HepG2 (cell line): ENCODE measurements around the gene ORC1. TPM values are rescaled to one million over a fixed set of nuclear protein-coding genes. Genes with fewer than 3 reads are reported as not detected.

Source experiments
- ATAC-seq: fragments of 200-7000 bp; cut with Tn5 transposase; 3 replicates; pipeline ENCODE4 v1.9.1; 2020; ENCODE audit warnings: mild to moderate bottlenecking, moderate library complexity
- BruUV-seq: library from RNA; stranded (reverse); fragments of 400-500 nt; replicated peaks from 2 replicates; lab custom pipeline; 2021; lab: Mats Ljungman, UMichigan
- CTCF ChIA-PET: fragments of 300-600 bp; formaldehyde crosslinking; extraction: SDS; loops from one replicate; lab custom pipeline; 2021; ENCODE audit warnings: low total read pairs, inconsistent platforms, low intra/inter-chr PET ratio; lab: Yijun Ruan, JAX
- POLR2A ChIA-PET: fragments of 350-600 bp; sonication (Branson Sonifier 250); formaldehyde crosslinking; loops from one replicate; lab custom pipeline; 2020; ENCODE audit warnings: antibody characterized with exemption, inconsistent platforms; lab: Yijun Ruan, JAX
- DNase-seq: peaks from one replicate; pipeline ENCODE4 v3.0.0-alpha.2; 2015; ENCODE audit warnings: low spot score
- FAIRE-seq: peaks from 3 replicates; lab custom pipeline; 2011; peaks lifted over from hg19 to GRCh38; lab: Jason Lieb, UNC
- H2AFZ ChIP-seq: one replicate; pipeline ENCODE4 v1.6.1; 2011; ENCODE audit warnings: low read length, inconsistent platforms
- H3K27ac ChIP-seq: fragments of 300-600 bp; 3 replicates; pipeline ENCODE4 v1.8.0; 2011; ENCODE audit warnings: mixed run types, mild to moderate bottlenecking, mixed read lengths, low read length, inconsistent platforms; ENCODE audit not compliant: insufficient read depth; ENCODE audit errors: extremely low read length
- H3K27me3 ChIP-seq, 2 experiments: fragments of 200-600 bp in 1 of 2; 2 replicates in 1 of 2; 3 replicates in 1 of 2; pipeline versions ENCODE4 v1.6.0 to v1.8.0; 2011; ENCODE audit warnings: low read length in 2 of 2, mild to moderate bottlenecking in 2 of 2, moderate library complexity in 2 of 2, inconsistent platforms in 1 of 2; ENCODE audit not compliant: insufficient read depth in 2 of 2, control insufficient read depth in 1 of 2
- H3K36me3 ChIP-seq, 2 experiments: fragments of 200-600 bp in 1 of 2; replicated peaks in 1 of 2; 2 replicates in 1 of 2; 3 replicates in 1 of 2; pipeline versions ENCODE4 v1.5.1 to v1.8.0; 2011; ENCODE audit warnings: low read length in 2 of 2, inconsistent platforms in 1 of 2; ENCODE audit not compliant: insufficient read depth in 2 of 2, control insufficient read depth in 1 of 2
- H3K4me1 ChIP-seq: 2 replicates; pipeline ENCODE4 v1.5.1; 2012; ENCODE audit warnings: low read length, inconsistent platforms; ENCODE audit not compliant: insufficient read depth
- H3K4me2 ChIP-seq: 2 replicates; pipeline ENCODE4 v1.6.0; 2011; ENCODE audit warnings: low read depth, low read length, inconsistent platforms
- H3K4me3 ChIP-seq, 3 experiments: fragments of 200-600 bp in 1 of 3; sonication (generic), shearing (Covaris generic) in 1 of 3; replicated peaks in 1 of 3; 2 replicates each; pipeline ENCODE4 v1.5.1; 2011 to 2016; ENCODE audit warnings: low read length in 3 of 3, inconsistent platforms in 2 of 3, low read depth in 2 of 3, mild to moderate bottlenecking in 2 of 3, control low read depth in 1 of 3, mixed read lengths in 1 of 3; ENCODE audit not compliant: insufficient read depth in 1 of 3
- H3K79me2 ChIP-seq: one replicate; pipeline ENCODE4 v1.6.1; 2011; ENCODE audit warnings: low read length, inconsistent platforms; ENCODE audit not compliant: insufficient read depth
- H3K9ac ChIP-seq: 2 replicates; pipeline ENCODE4 v1.6.0; 2011; ENCODE audit warnings: mild to moderate bottlenecking, low read depth, low read length, inconsistent platforms; ENCODE audit not compliant: insufficient read depth
- H3K9me3 ChIP-seq: 2 replicates; pipeline ENCODE4 v1.5.1; 2012; ENCODE audit warnings: mild to moderate bottlenecking, low read length
- H4K20me1 ChIP-seq: 2 replicates; pipeline ENCODE4 v1.6.0; 2011; ENCODE audit warnings: inconsistent platforms, mild to moderate bottlenecking, low read length, moderate library complexity; ENCODE audit not compliant: insufficient read depth
- AGO2 ChIP-seq: fragments of 200-400 bp; formaldehyde crosslinking; optimal IDR thresholded peaks from 2 replicates; pipeline ENCODE3; 2017; ENCODE audit warnings: mild to moderate bottlenecking, low read depth, low read length, moderate library complexity
- AHR ChIP-seq: IDR thresholded peaks from 2 replicates; pipeline ENCODE4 v1.6.1; 2018; ENCODE audit warnings: missing genetic modification reagents, missing compliant biosample characterization
- CEBPG ChIP-seq: IDR thresholded peaks from 2 replicates; pipeline ENCODE4 v1.6.1; 2016
- GATAD2A ChIP-seq: IDR thresholded peaks from 2 replicates; pipeline ENCODE4 v1.6.1; 2016
- HOXD1 ChIP-seq: sonication (generic); formaldehyde crosslinking; IDR thresholded peaks from 2 replicates; pipeline ENCODE4 v1.5.0; 2020; ENCODE audit warnings: missing genetic modification reagents
- KDM2A ChIP-seq: sonication (generic); formaldehyde crosslinking; IDR thresholded peaks from 2 replicates; pipeline ENCODE4 v1.4.0; 2020; ENCODE audit warnings: low read depth, missing genetic modification reagents, borderline replicate concordance
- PRPF4 ChIP-seq: fragments of 200-400 bp; formaldehyde crosslinking; IDR thresholded peaks from 2 replicates; pipeline ENCODE4 v1.6.1; 2016; ENCODE audit warnings: low read length, low read depth; ENCODE audit not compliant: poor library complexity, severe bottlenecking
- RBFOX2 ChIP-seq: fragments of 200-400 bp; formaldehyde crosslinking; IDR thresholded peaks from 2 replicates; pipeline ENCODE4 v1.6.1; 2017; ENCODE audit warnings: low read depth, mild to moderate bottlenecking, low read length
- SKI ChIP-seq: fragments of 450-650 bp; IDR thresholded peaks from one replicate; pipeline ENCODE4 v1.6.1; 2018; ENCODE audit warnings: mild to moderate bottlenecking; ENCODE audit not compliant: partially characterized antibody
- SRSF4 ChIP-seq: fragments of 200-400 bp; formaldehyde crosslinking; IDR thresholded peaks from one replicate; pipeline ENCODE4 v1.6.1; 2018; ENCODE audit warnings: mild to moderate bottlenecking, low read depth, low read length, moderate library complexity; ENCODE audit not compliant: poor library complexity, severe bottlenecking
- ZNF12 ChIP-seq: sonication (generic); formaldehyde crosslinking; IDR thresholded peaks from 2 replicates; pipeline ENCODE4 v1.5.0; 2020; ENCODE audit warnings: missing genetic modification reagents
- ZNF3 ChIP-seq: IDR thresholded peaks from 2 replicates; pipeline ENCODE4 v1.7.0; 2017; ENCODE audit warnings: inconsistent platforms
- ZNF484 ChIP-seq: sonication (generic); formaldehyde crosslinking; IDR thresholded peaks from 2 replicates; pipeline ENCODE4 v1.5.1; 2020; ENCODE audit warnings: mild to moderate bottlenecking, low read depth, missing genetic modification reagents, borderline replicate concordance
- ZNF556 ChIP-seq: sonication (generic); formaldehyde crosslinking; IDR thresholded peaks from 2 replicates; pipeline ENCODE4 v1.4.0; 2020; ENCODE audit warnings: mild to moderate bottlenecking, missing genetic modification reagents, borderline replicate concordance
- ZNF713 ChIP-seq: sonication (generic); formaldehyde crosslinking; IDR thresholded peaks from 2 replicates; pipeline ENCODE4 v1.4.0; 2020; ENCODE audit warnings: mild to moderate bottlenecking, missing genetic modification reagents
- WGBS: methylation state at CpG from one replicate; pipeline ENCODE4 v1.1.6; 2017; ENCODE audit warnings: low lambda C conversion rate; 5-methylcytosine and 5-hydroxymethylcytosine counted together
- in situ Hi-C: cut with HindIII; loops from 2 replicates; pipeline ENCODE4 v1.10.0; 2017; ENCODE audit warnings: low pct_unique_long_range_greater_than_20kb; ENCODE audit not compliant: extremely low pct_ligation_motif_present
- intact Hi-C: fragments of 100-400 bp; cut with micrococcal nuclease; formaldehyde crosslinking; loops from one replicate; pipeline ENCODE4 v1.10.0; 2022; ENCODE audit not compliant: unreplicated experiment
- polyA plus RNA-seq, 8 experiments: library from polyadenylated mRNA; depleted of rRNA in 3 of 8; stranded (reverse) in 7 of 8; unstranded in 1 of 8; fragments of >200 nt; fragmentation: Illumina TruSeq in 4 of 8; extraction: Trizol in 4 of 8; gene quantifications; 2 replicates each; pipeline versions ENCODE4 v1.2.1 to v1.2.3, GENCODE V29; 2011 to 2016; ENCODE audit warnings: low read depth in 4 of 8, missing spikeins in 1 of 8, mixed read lengths in 1 of 8; ENCODE audit not compliant: insufficient read depth in 1 of 8
- total RNA-seq, 5 experiments: library from RNA; depleted of rRNA; stranded (reverse); fragments of >200 nt; fragmentation: Illumina TruSeq; extraction: Trizol; gene quantifications; 2 replicates each; pipeline ENCODE4 v1.2.3, GENCODE V29; 2016; ENCODE audit warnings: low read depth in 1 of 5
- TF ChIP-seq, protein P1 (sequence below): sonication (generic); formaldehyde crosslinking; IDR thresholded peaks from 2 replicates; pipeline ENCODE4 v1.9.0; 2021; ENCODE audit warnings: missing genetic modification reagents, borderline replicate concordance

Gene ORC1
- total and polyA plus RNA-seq, 2 of the 13 experiments (the other 11 are each of a cell fraction or from before 2014, with no cell fraction given) = 7.0 to 23.5 TPM

DNA sequence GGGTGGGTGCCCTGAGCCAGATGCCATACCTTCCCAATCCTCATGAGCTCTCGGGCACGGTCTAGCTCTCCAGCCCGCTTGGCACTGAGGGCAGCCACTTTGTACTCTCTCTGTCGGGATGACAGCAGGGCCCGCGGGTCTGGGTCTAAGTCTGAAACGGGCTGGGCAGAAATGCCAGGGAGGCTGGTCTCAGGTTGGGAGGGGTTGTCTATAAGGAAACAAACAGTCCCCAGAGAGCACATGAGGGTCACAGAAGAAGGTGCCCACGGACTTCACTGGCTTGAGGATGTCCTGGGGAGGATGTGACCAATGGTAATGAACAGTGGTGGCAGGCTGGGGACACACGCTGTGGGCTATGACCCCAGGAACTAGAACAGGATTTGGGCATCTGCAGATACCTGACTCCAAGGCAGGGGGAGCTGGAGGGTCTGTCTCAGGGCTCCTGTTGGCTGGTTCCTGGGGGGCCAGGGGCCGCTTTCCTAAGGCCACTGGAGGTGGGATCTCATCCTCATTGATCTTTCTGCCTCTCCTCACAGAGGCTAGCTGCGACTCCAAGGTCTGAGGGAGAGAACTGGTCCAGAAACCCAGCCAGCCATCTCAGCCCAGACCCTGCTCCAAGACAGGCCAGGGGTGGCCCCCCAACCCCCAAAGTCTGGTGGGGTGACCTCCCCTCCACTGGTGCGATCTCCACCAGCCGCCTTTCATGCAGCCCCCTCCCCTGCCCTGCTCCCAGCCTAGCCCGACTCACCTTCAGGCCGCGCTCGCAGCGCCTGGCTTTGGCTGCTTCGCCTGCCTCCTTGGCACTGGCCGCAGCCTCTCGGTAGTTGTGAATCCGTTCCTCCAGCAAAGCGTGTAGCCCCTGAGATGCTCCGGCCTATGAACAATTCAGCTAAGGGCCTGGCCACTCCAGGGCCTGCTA, 44.3 kb downstream of the ORC1 start:
- ChIA-PET CTCF (no interaction called here), POLR2A (no interaction called here)
- Histone ChIP-seq H3K27ac (no peak overlapping the region), H4K20me1 (no peaks in the 10 kb centered on the region), H3K4me3 (no peak overlapping the region), H3K4me2 (no peak overlapping the region), H3K27me3 (no peaks in the 10 kb centered on the region), H3K4me1 (peaks cover 17% of the 10 kb centered on the region), H2AFZ (no peak overlapping the region), H3K9me3 (no peaks in the 10 kb centered on the region), H3K9ac (no peak overlapping the region)
- ATAC-seq (no peak), FAIRE-seq (no peak)
- intact Hi-C loops = no loop called here
- 97% methylated on average over 21 of the region's 24 CpGs for WGBS
- no peak for TF ChIP-seq HOXD1 (CRISPR knock-in tag)
- TF ChIP-seq KDM2A (CRISPR knock-in tag) = no peak
- peak; percentile 47; the same call in 1 of the 2 replicates for TF ChIP-seq RBFOX2
- no peak for TF ChIP-seq CEBPG (CRISPR knock-in tag)
- TF ChIP-seq, all 625 proteins: peak for 1
- BruUV-seq = no TSS peak
- no peak for DNase-seq
- in situ Hi-C loops = no loop called here
- Histone ChIP-seq H3K79me2 (peaks cover 7% of the 10 kb centered on the region), H3K36me3 (peaks cover 50 to 81% of the 10 kb centered on the region in 2 experiments)

GRCh38 chr1:52358851-52359497, 45.2 kb downstream of the ORC1 start:
- no TSS peak for BruUV-seq
- no peak for ATAC-seq
- DNase-seq = no peak
- ChIA-PET CTCF (no interaction called here), POLR2A (no interaction called here)
- Histone ChIP-seq H3K9me3 (no peaks in the 10 kb centered on the region), H3K27ac (no peak overlapping the region), H3K9ac (no peak overlapping the region), H4K20me1 (no peaks in the 10 kb centered on the region), H3K79me2 (no peaks in the 10 kb centered on the region), H3K4me2 (no peak overlapping the region), H3K4me3 (no peak overlapping the region), H3K27me3 (no peaks in the 10 kb centered on the region), H3K36me3 (peaks cover 58 to 91% of the 10 kb centered on the region in 2 experiments), H2AFZ (no peak overlapping the region), H3K4me1 (peaks cover 7% of the 10 kb centered on the region)
- FAIRE-seq = no peak
- intact Hi-C loops = no loop called here
- 100% methylated on average over 2 of the region's 18 CpGs for WGBS
- in situ Hi-C loops = no loop called here
- TF ChIP-seq AGO2 (peak; percentile 74), ZNF713 (CRISPR knock-in tag) (no peak), RBFOX2 (peak; percentile 39; the same call in 1 of the 2 replicates), ZNF3 (no peak), ZNF556 (CRISPR knock-in tag) (no peak), PRPF4 (no peak), SRSF4 (no peak), ZNF12 (CRISPR knock-in tag) (no peak), SKI (no peak), ZNF484 (CRISPR knock-in tag) (no peak), GATAD2A (CRISPR knock-in tag) (no peak), AHR (no peak)
- TF ChIP-seq, protein P1, sequence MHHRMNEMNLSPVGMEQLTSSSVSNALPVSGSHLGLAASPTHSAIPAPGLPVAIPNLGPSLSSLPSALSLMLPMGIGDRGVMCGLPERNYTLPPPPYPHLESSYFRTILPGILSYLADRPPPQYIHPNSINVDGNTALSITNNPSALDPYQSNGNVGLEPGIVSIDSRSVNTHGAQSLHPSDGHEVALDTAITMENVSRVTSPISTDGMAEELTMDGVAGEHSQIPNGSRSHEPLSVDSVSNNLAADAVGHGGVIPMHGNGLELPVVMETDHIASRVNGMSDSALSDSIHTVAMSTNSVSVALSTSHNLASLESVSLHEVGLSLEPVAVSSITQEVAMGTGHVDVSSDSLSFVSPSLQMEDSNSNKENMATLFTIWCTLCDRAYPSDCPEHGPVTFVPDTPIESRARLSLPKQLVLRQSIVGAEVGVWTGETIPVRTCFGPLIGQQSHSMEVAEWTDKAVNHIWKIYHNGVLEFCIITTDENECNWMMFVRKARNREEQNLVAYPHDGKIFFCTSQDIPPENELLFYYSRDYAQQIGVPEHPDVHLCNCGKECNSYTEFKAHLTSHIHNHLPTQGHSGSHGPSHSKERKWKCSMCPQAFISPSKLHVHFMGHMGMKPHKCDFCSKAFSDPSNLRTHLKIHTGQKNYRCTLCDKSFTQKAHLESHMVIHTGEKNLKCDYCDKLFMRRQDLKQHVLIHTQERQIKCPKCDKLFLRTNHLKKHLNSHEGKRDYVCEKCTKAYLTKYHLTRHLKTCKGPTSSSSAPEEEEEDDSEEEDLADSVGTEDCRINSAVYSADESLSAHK (CRISPR knock-in tag) = no peak
